OCI-LY7 (cell line): Measurements from ENCODE around the gene MTSS2. TPM values are rescaled to one million over a fixed set of nuclear protein-coding genes. Genes with fewer than 3 reads are reported as not detected.

ENCODE experiments used
- BruUV-seq: library from RNA; stranded (reverse); fragments of 400-500 nt; replicated peaks from 2 replicates; lab custom pipeline; 2021; lab: Mats Ljungman, UMichigan
- CTCF ChIA-PET: fragments of 300-600 bp; sonication (Branson Sonifier 250); formaldehyde crosslinking; loops from one replicate; lab custom pipeline; 2022; ENCODE audit warnings: antibody characterized with exemption; ENCODE audit not compliant: unreplicated experiment; lab: Charles Lee
- POLR2A ChIA-PET: fragments of 300-600 bp; sonication (Branson Sonifier 250); formaldehyde crosslinking; loops from one replicate; lab custom pipeline; 2022; ENCODE audit warnings: antibody characterized with exemption; lab: Charles Lee
- DNase-seq: peaks from one replicate; pipeline ENCODE4 v3.0.0-alpha.2; 2015; ENCODE audit warnings: low spot score
- H2AFZ ChIP-seq: fragments of 200-600 bp; sonication (generic), shearing (Covaris generic); 2 replicates; pipeline ENCODE4 v1.6.1; 2014; ENCODE audit warnings: mild to moderate bottlenecking, antibody characterized with exemption, low read length, moderate library complexity
- H3K27ac ChIP-seq: fragments of 200-600 bp; sonication (generic); 2 replicates; pipeline ENCODE4 v1.5.1; 2014; ENCODE audit warnings: mixed run types, low read depth, mild to moderate bottlenecking, moderate library complexity, low read length, inconsistent platforms; ENCODE audit not compliant: poor library complexity, severe bottlenecking
- H3K36me3 ChIP-seq: fragments of 200-600 bp; sonication (generic); 2 replicates; pipeline ENCODE4 v1.6.1; 2014; ENCODE audit warnings: mild to moderate bottlenecking, antibody characterized with exemption, low read length, moderate library complexity, mixed read lengths; ENCODE audit not compliant: insufficient read depth
- H3K4me1 ChIP-seq: fragments of 200-600 bp; sonication (generic); 2 replicates; pipeline ENCODE4 v1.5.1; 2014; ENCODE audit warnings: mild to moderate bottlenecking, low read length; ENCODE audit not compliant: insufficient read depth, poor library complexity, severe bottlenecking
- H3K4me2 ChIP-seq: fragments of 200-600 bp; sonication (generic); 2 replicates; pipeline ENCODE4 v1.6.1; 2014; ENCODE audit warnings: mild to moderate bottlenecking, low read length
- H3K4me3 ChIP-seq: fragments of 200-600 bp; sonication (generic); 2 replicates; pipeline ENCODE4 v1.5.1; 2014; ENCODE audit warnings: mild to moderate bottlenecking, low read depth, low read length; ENCODE audit not compliant: poor library complexity, severe bottlenecking
- H3K79me2 ChIP-seq: fragments of 200-600 bp; sonication (generic); 2 replicates; pipeline ENCODE4 v1.6.1; 2016; ENCODE audit warnings: low read depth, mild to moderate bottlenecking, low read length, moderate library complexity, mixed read lengths; ENCODE audit not compliant: insufficient read depth
- H3K9me2 ChIP-seq: fragments of 200-600 bp; sonication (generic); 2 replicates; pipeline ENCODE4 v1.6.1; 2016; ENCODE audit warnings: mild to moderate bottlenecking, low read length, mixed read lengths; ENCODE audit not compliant: insufficient read depth
- H3K9me3 ChIP-seq: fragments of 200-600 bp; sonication (generic); 2 replicates; pipeline ENCODE4 v1.6.1; 2014; ENCODE audit warnings: mild to moderate bottlenecking, mixed run types, low read length, mixed read lengths
- H4K20me1 ChIP-seq: fragments of 200-600 bp; sonication (generic); 2 replicates; pipeline ENCODE4 v1.6.1; 2014; ENCODE audit warnings: mild to moderate bottlenecking, antibody characterized with exemption, low read length, moderate library complexity, mixed read lengths; ENCODE audit not compliant: insufficient read depth
- EZH2phosphoT487 ChIP-seq: fragments of 200-600 bp; sonication (generic); IDR thresholded peaks from 2 replicates; pipeline ENCODE4 v1.6.1; 2018; ENCODE audit warnings: low read depth, borderline replicate concordance, mild to moderate bottlenecking, mixed run types, antibody characterized with exemption, low read length, moderate library complexity, mixed read lengths
- intact Hi-C: fragments of 100-400 bp; cut with micrococcal nuclease; formaldehyde crosslinking; loops from one replicate; pipeline ENCODE4 v1.10.0; 2022; ENCODE audit not compliant: unreplicated experiment
- total RNA-seq, 2 experiments: library from RNA; depleted of rRNA in 1 of 2; stranded (reverse); fragments of >200 nt in 1 of 2; shearing (Covaris generic) in 1 of 2; gene quantifications; 2 replicates each; pipeline ENCODE4 v1.2.3, GENCODE V29; 2014 to 2022
- TF ChIP-seq, protein P1 (sequence below): fragments of 200-600 bp; sonication (generic); conservative IDR thresholded peaks from 2 replicates; pipeline ENCODE4 v1.5.1; 2014; ENCODE audit warnings: mild to moderate bottlenecking, antibody characterized with exemption, low read length, moderate library complexity, mixed read lengths

MTSS2 gene
- total RNA-seq, 2 experiments from 2014 or later, result 0.17 to 0.19 TPM

DNA sequence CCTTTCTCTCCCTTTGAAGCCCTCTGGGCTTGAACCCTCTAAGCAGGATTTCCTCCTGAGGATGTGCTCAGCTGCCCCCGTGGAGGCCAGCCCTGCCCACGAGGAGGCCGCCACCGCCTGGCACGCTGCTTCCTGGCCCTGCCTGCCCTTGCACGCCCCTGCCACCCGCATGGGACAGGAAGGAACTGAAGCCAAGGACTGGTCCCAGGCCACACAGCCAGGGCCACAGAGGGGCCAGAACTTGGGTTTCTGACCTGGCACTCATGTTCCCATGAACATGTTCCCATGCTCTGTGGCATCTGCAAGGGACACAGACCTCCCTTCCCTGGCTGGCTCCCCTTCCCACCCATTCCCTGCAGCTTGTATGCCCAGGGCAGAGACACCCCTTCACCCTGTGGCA, 24.1 kb upstream of the MTSS2 start:
- no peak for DNase-seq
- no peak for TF ChIP-seq EZH2phosphoT487
- TF ChIP-seq, protein P1, sequence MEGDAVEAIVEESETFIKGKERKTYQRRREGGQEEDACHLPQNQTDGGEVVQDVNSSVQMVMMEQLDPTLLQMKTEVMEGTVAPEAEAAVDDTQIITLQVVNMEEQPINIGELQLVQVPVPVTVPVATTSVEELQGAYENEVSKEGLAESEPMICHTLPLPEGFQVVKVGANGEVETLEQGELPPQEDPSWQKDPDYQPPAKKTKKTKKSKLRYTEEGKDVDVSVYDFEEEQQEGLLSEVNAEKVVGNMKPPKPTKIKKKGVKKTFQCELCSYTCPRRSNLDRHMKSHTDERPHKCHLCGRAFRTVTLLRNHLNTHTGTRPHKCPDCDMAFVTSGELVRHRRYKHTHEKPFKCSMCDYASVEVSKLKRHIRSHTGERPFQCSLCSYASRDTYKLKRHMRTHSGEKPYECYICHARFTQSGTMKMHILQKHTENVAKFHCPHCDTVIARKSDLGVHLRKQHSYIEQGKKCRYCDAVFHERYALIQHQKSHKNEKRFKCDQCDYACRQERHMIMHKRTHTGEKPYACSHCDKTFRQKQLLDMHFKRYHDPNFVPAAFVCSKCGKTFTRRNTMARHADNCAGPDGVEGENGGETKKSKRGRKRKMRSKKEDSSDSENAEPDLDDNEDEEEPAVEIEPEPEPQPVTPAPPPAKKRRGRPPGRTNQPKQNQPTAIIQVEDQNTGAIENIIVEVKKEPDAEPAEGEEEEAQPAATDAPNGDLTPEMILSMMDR, result no peak
- Histone ChIP-seq H3K4me2 (no peak overlapping the region), H3K9me3 (no peaks in the 10 kb centered on the region), H3K79me2 (no peaks in the 10 kb centered on the region), H2AFZ (no peak overlapping the region), H3K4me3 (no peak overlapping the region), H3K27ac (no peak overlapping the region), H4K20me1 (no peaks in the 10 kb centered on the region), H3K9me2 (no peaks in the 10 kb centered on the region), H3K36me3 (no peaks in the 10 kb centered on the region), H3K4me1 (no peaks in the 10 kb centered on the region)
- CTCF ChIA-PET, result no interaction called here
- no TSS peak for BruUV-seq
- intact Hi-C loops, result no loop called here
- POLR2A ChIA-PET, result no interaction called here

DNA sequence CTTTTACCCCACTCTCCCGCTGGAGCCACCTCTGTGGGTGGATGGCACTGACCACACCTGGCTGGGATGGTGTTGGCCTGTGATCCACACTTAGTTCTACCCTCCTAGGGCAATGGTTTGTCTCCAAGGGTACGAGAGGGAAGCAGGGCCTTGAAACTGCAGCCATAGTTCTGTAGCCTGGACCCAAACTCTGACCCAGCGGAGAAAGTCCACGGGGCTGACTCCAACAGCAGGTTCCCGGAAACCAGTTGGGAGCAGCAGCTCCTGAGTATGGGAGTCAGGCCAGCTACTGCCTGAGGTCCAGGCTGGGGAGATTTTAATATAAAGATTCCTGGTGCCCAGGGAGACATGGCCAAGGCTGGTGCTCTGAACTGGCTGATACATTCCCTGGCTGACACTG, 23.6 kb upstream of the MTSS2 start:
- no peaks in the 10 kb centered on the region for H3K9me3 ChIP-seq
- no peak overlapping the region for H2AFZ ChIP-seq
- intact Hi-C loops, result no loop called here
- H3K4me2 ChIP-seq, result no peak overlapping the region
- no peaks in the 10 kb centered on the region for H3K4me1 ChIP-seq
- no peak for TF ChIP-seq EZH2phosphoT487
- TF ChIP-seq, protein P1, result no peak
- BruUV-seq, result no TSS peak
- no peak for DNase-seq
- no peaks in the 10 kb centered on the region for H4K20me1 ChIP-seq
- POLR2A ChIA-PET, result no interaction called here
- H3K4me3 ChIP-seq, result no peak overlapping the region
- H3K27ac ChIP-seq, result no peak overlapping the region
- no peaks in the 10 kb centered on the region for H3K9me2 ChIP-seq
- CTCF ChIA-PET, result no interaction called here
- H3K36me3 ChIP-seq, result no peaks in the 10 kb centered on the region
- no peaks in the 10 kb centered on the region for H3K79me2 ChIP-seq

DNA sequence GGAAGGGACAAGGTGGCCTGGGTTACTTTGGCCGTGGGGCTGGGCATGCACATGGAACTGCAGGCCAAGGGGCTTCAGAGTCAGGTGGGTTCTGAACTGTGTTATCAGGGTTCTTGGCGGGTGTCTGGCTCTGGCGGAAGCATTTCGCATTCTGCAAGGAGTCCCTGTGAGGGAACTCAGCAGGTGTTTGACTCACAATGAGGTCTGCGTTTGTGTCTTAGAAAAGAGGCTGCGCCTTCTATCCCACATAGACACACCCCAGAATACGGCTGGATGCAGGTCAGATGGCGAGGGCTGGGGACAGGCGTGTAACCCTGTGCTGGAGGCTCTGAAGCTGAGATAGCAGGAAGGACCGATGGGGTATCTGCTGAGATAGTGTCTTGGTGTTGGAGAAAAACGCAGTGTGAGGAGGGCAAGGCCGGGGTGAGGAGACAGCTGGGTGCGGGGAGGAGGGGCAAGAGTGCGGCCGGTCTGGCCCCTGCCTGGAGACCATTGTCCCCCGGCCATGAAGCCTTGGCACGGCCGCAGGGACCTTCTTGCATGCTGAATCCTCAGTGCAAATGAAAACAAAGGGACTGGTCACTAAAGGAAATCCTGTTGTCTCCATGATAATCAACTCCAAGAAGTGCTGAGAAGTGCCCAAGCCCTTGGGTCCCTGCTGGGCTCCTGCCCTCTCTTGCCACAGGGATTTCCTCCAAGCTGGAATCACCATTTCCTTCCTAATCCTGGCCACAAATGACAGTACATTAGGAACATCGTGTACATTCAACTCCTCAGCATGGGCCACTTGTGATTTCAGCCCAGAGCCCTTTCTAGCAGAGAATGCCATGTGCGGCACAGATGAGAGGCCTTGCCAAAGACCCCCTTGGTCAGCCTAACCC, 22.8 kb upstream of the MTSS2 start:
- BruUV-seq, result no TSS peak
- no peaks in the 10 kb centered on the region for H3K4me1 ChIP-seq
- TF ChIP-seq, protein P1, result no peak
- no peak for TF ChIP-seq EZH2phosphoT487
- H3K9me2 ChIP-seq, result no peaks in the 10 kb centered on the region
- H2AFZ ChIP-seq, result no peak overlapping the region
- no peaks in the 10 kb centered on the region for H4K20me1 ChIP-seq
- CTCF ChIA-PET, result no interaction called here
- H3K4me2 ChIP-seq, result no peak overlapping the region
- DNase-seq, result no peak
- H3K79me2 ChIP-seq, result no peaks in the 10 kb centered on the region
- H3K36me3 ChIP-seq, result no peaks in the 10 kb centered on the region
- no peak overlapping the region for H3K27ac ChIP-seq
- no peak overlapping the region for H3K4me3 ChIP-seq
- H3K9me3 ChIP-seq, result no peaks in the 10 kb centered on the region
- POLR2A ChIA-PET, result interaction anchor here (0.5 kb wide), 1 partner anchor 384 kb away, joined by 3 read pairs; no protein-coding TSS in a partner anchor
- intact Hi-C loops, result no loop called here
